Measurements from ENCODE around the gene STIL. TPM values are rescaled to one million over a fixed set of nuclear protein-coding genes. Genes with fewer than 3 reads are reported as not detected.

The STIL gene
- total and polyA plus RNA-seq, 2 donors (not counting 3 experiments of a cell fraction or from before 2014, with no cell fraction given) = 10.3 to 28.1 TPM

DNA sequence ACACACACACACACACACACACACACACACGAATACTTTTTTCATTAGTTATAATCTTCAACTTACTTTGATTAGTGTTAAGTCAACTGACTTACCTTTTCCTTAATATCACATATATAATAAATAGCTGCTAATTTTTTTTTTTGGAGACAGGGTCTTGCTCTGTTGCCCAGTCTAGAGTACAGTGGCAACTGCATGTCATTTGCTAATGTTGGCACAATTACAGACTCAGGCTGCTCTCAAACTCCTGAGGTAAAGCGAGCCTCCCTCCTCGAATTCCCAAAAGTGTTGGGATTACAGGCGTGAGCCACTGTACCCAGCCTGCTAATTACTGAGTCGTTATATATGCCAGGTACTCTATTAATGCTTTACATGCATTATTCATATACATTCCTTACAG lies 61.2 kb downstream of the STIL start:
- no peaks in the 10 kb centered on the region for H3K4me1 ChIP-seq (ENCODE audit: control insufficient read depth, extremely low read depth, insufficient read depth, low read length)
- H3K27ac ChIP-seq (ENCODE audit: insufficient read depth, low read depth, low read length) = no peak overlapping the region
- CTCF ChIA-PET = interaction anchor here (1.6 to 2.8 kb wide), 3 partner anchors 10 to 74 kb away, joined by 8 to 23 read pairs (median 12); no protein-coding TSS in a partner anchor
- H3K79me2 ChIP-seq (ENCODE audit: control insufficient read depth, insufficient read depth, low read length) = peaks cover 1% of the 10 kb centered on the region
- FAIRE-seq (no peak), DNase-seq (ENCODE audit: low read depth, low spot score) (no peak)
- no peaks in the 10 kb centered on the region for H3K9me1 ChIP-seq (replicated peaks; ENCODE audit: control insufficient read depth, extremely low read depth, insufficient read depth, low read length)
- H3K27me3 ChIP-seq (ENCODE audit: control insufficient read depth in 2 of 2, insufficient read depth in 2 of 2, low read length in 2 of 2) = no peaks in the 10 kb centered on the region
- peaks cover 0 to 5% of the 10 kb centered on the region in 2 experiments for H3K36me3 ChIP-seq (ENCODE audit: control insufficient read depth in 2 of 2, extremely low read depth in 1 of 2, insufficient read depth in 2 of 2, low read length in 2 of 2)
- H3K9me3 ChIP-seq (replicated peaks; ENCODE audit: control insufficient read depth, insufficient read depth, low read length) = no peaks in the 10 kb centered on the region
- dilution Hi-C loops (cut with MboI; ENCODE audit: extremely low pct_ligation_motif_present, low sequenced_read_pairs) (no loop called here), intact Hi-C loops (cut with micrococcal nuclease) (no loop called here)
- TF ChIP-seq POLR2AphosphoS5 (IDR thresholded peaks at IDR 0.05; ENCODE audit: insufficient read depth, low read depth, low read length) = no peak
- TF ChIP-seq GATA2 (IDR thresholded peaks at IDR 0.05; ENCODE audit: insufficient read depth, insufficient read length, low read depth, low read length) = no peak
- no peak for TF ChIP-seq MYC (IDR thresholded peaks at IDR 0.05; ENCODE audit: low read depth, low read length)
- TF ChIP-seq, protein P1, sequence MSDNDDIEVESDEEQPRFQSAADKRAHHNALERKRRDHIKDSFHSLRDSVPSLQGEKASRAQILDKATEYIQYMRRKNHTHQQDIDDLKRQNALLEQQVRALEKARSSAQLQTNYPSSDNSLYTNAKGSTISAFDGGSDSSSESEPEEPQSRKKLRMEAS (IDR thresholded peaks at IDR 0.05; ENCODE audit: insufficient read depth, insufficient read length) = no peak
- TF ChIP-seq, protein P2, sequence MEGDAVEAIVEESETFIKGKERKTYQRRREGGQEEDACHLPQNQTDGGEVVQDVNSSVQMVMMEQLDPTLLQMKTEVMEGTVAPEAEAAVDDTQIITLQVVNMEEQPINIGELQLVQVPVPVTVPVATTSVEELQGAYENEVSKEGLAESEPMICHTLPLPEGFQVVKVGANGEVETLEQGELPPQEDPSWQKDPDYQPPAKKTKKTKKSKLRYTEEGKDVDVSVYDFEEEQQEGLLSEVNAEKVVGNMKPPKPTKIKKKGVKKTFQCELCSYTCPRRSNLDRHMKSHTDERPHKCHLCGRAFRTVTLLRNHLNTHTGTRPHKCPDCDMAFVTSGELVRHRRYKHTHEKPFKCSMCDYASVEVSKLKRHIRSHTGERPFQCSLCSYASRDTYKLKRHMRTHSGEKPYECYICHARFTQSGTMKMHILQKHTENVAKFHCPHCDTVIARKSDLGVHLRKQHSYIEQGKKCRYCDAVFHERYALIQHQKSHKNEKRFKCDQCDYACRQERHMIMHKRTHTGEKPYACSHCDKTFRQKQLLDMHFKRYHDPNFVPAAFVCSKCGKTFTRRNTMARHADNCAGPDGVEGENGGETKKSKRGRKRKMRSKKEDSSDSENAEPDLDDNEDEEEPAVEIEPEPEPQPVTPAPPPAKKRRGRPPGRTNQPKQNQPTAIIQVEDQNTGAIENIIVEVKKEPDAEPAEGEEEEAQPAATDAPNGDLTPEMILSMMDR (IDR thresholded peaks at IDR 0.05; ENCODE audit: extremely low read depth in 1 of 2, insufficient read depth in 1 of 2, low read depth in 1 of 2, low read length in 2 of 2) = no peak
- TF ChIP-seq FOS (IDR thresholded peaks at IDR 0.05; ENCODE audit: borderline replicate concordance, insufficient read depth, low read length) = no peak
- TF ChIP-seq POLR2A (IDR thresholded peaks at IDR 0.05; ENCODE audit: low read depth, low read length) = no peak
- TF ChIP-seq JUN (IDR thresholded peaks at IDR 0.05; ENCODE audit: borderline replicate concordance, insufficient read depth, insufficient read length, low read depth) = no peak
- no peak for TF ChIP-seq EZH2 (IDR thresholded peaks at IDR 0.05; ENCODE audit: borderline replicate concordance, low read depth, low read length, severe bottlenecking)
- H2AFZ ChIP-seq (ENCODE audit: low read depth, low read length) = no peak overlapping the region
- H3K9ac ChIP-seq (replicated peaks; ENCODE audit: extremely low read depth, insufficient read depth, low read length) = no peak overlapping the region
- H3K4me3 ChIP-seq (replicated peaks in 1 of 3; ENCODE audit: insufficient read depth in 1 of 3, low read depth in 1 of 3, low read length in 3 of 3) = no peak overlapping the region
- no peaks in the 10 kb centered on the region for H4K20me1 ChIP-seq (replicated peaks; ENCODE audit: control insufficient read depth, extremely low read depth, insufficient read depth, low read length)
- BruUV-seq (replicated peaks) = no TSS peak
- no peak overlapping the region for H3K4me2 ChIP-seq (ENCODE audit: insufficient read depth, low read length)
- POLR2A ChIA-PET = interaction anchor here (0.7 kb wide), 1 partner anchor 41 kb away, joined by 7 read pairs; no protein-coding TSS in a partner anchor
